A549 (cell line): ENCODE results near the gene MT2A. TPM values are rescaled to one million over a fixed set of nuclear protein-coding genes. Genes with fewer than 3 reads are reported as not detected.

Experiments
- ATAC-seq, 2 experiments: fragments of 200-7000 bp in 1 of 2; fragments of >200 bp in 1 of 2; cut with Nextera tagmentation in 1 of 2; cut with Tn5 transposase in 1 of 2; 3 replicates each; pipeline versions ENCODE4 v1.8.0 to v1.9.1; 2018 to 2020; ENCODE audit warnings: mild to moderate bottlenecking in 1 of 2, moderate library complexity in 1 of 2
- CTCF ChIA-PET: fragments of 300-600 bp; sonication (Branson Sonifier 250); formaldehyde crosslinking; extraction: SDS; loops from one replicate; lab custom pipeline; 2021; ENCODE audit warnings: antibody characterized with exemption, inconsistent platforms; lab: Yijun Ruan, JAX
- POLR2A ChIA-PET: fragments of 350-600 bp; formaldehyde crosslinking; extraction: SDS; loops from one replicate; lab custom pipeline; 2021; ENCODE audit warnings: antibody characterized with exemption, inconsistent platforms; lab: Yijun Ruan, JAX
- DNase-seq, 2 experiments: peaks; one replicate each; pipeline versions ENCODE4 v3.0.0 to v3.0.0-alpha.2; 2011 to 2016; ENCODE audit warnings: low read depth in 1 of 2, low spot score in 1 of 2
- FAIRE-seq: peaks from 2 replicates; lab custom pipeline; 2011; peaks lifted over from hg19 to GRCh38; lab: Jason Lieb, UNC
- H3K27ac ChIP-seq, 2 experiments: fragments of >200 bp; sonication (Bioruptor Twin); formaldehyde crosslinking; 3 replicates each; pipeline ENCODE4 v1.5.1; 2016 to 2017
- H3K4me1 ChIP-seq: fragments of >200 bp; sonication (Bioruptor Twin); formaldehyde crosslinking; 3 replicates; pipeline ENCODE4 v1.6.1; 2016
- H3K4me2 ChIP-seq: fragments of >200 bp; sonication (Bioruptor Twin); formaldehyde crosslinking; 3 replicates; pipeline ENCODE4 v1.6.1; 2016
- H3K4me3 ChIP-seq: fragments of >200 bp; sonication (Bioruptor Twin); formaldehyde crosslinking; 3 replicates; pipeline ENCODE4 v1.5.1; 2016
- H3K9me3 ChIP-seq: fragments of >200 bp; sonication (Bioruptor Twin); formaldehyde crosslinking; 3 replicates; pipeline ENCODE4 v1.6.1; 2016
- BCL3 ChIP-seq: fragments of >200 bp; sonication (Bioruptor Twin); formaldehyde crosslinking; IDR thresholded peaks from 3 replicates; pipeline ENCODE4 v1.6.1; 2016
- CBX2 ChIP-seq: fragments of 200-600 bp; sonication (generic); IDR thresholded peaks from 2 replicates; pipeline ENCODE4 v1.6.1; 2016; ENCODE audit warnings: low read depth, mild to moderate bottlenecking, borderline replicate concordance
- CBX8 ChIP-seq: fragments of 200-600 bp; sonication (generic); IDR thresholded peaks from 2 replicates; pipeline ENCODE4 v1.6.1; 2016
- CEBPB ChIP-seq, 2 experiments: fragments of >200 bp in 1 of 2; sonication (Bioruptor Twin) in 1 of 2; formaldehyde crosslinking in 1 of 2; IDR thresholded peaks; 2 replicates each; pipeline ENCODE4 v1.6.1; 2012 to 2016
- FOSL2 ChIP-seq, 2 experiments: fragments of 450-650 bp in 1 of 2; fragments of >200 bp in 1 of 2; sonication (Bioruptor Twin) in 1 of 2; formaldehyde crosslinking; IDR thresholded peaks; 2 replicates each; pipeline versions ENCODE4 v1.5.0 to v1.6.1; 2016 to 2020; ENCODE audit warnings: mild to moderate bottlenecking in 1 of 2, moderate library complexity in 1 of 2
- GATA3 ChIP-seq: IDR thresholded peaks from 2 replicates; pipeline ENCODE4 v1.6.1; 2012; ENCODE audit warnings: borderline replicate concordance
- HEYL ChIP-seq: fragments of 250-450 bp; sonication (Bioruptor Pico); IDR thresholded peaks from 2 replicates; pipeline ENCODE4 v1.8.0; 2021; ENCODE audit warnings: mild to moderate bottlenecking, moderate library complexity
- HOXB13 ChIP-seq: fragments of 250-450 bp; sonication (Bioruptor Pico); IDR thresholded peaks from 2 replicates; pipeline ENCODE4 v1.5.0; 2020; ENCODE audit warnings: low read depth, mild to moderate bottlenecking, moderate library complexity
- JUN ChIP-seq, 2 experiments: fragments of >200 bp; sonication (Bioruptor Twin); formaldehyde crosslinking; IDR thresholded peaks; 2 replicates in 1 of 2; 3 replicates in 1 of 2; pipeline ENCODE4 v1.6.1; 2016 to 2017
- MAFK ChIP-seq: fragments of 450-650 bp; IDR thresholded peaks from 2 replicates; pipeline ENCODE4 v1.6.1; 2014; ENCODE audit not compliant: partially characterized antibody
- MAZ ChIP-seq: fragments of 150-350 bp; IDR thresholded peaks from 2 replicates; pipeline ENCODE4 v1.6.1; 2014; ENCODE audit warnings: antibody characterized with exemption, low read depth, low read length, borderline replicate concordance
- NPAS2 ChIP-seq: fragments of 250-450 bp; sonication (Bioruptor Pico); IDR thresholded peaks from 2 replicates; pipeline ENCODE4 v1.8.0; 2022; ENCODE audit warnings: mild to moderate bottlenecking, moderate library complexity, borderline replicate concordance
- NR3C1 ChIP-seq: fragments of >200 bp; sonication (Bioruptor Twin); formaldehyde crosslinking; IDR thresholded peaks from 3 replicates; pipeline ENCODE4 v1.6.1; 2017
- POLR2A ChIP-seq: IDR thresholded peaks from 2 replicates; pipeline ENCODE4 v1.6.1; 2012; ENCODE audit warnings: mild to moderate bottlenecking, low read length
- POLR2AphosphoS2 ChIP-seq: conservative IDR thresholded peaks from 2 replicates; pipeline ENCODE4 v1.6.1; 2012; ENCODE audit warnings: low read length, improper control_type of control experiment, inconsistent platforms
- RAD21 ChIP-seq, 2 experiments: fragments of >200 bp in 1 of 2; sonication (Bioruptor Twin) in 1 of 2; formaldehyde crosslinking in 1 of 2; IDR thresholded peaks in 1 of 2; conservative IDR thresholded peaks in 1 of 2; 2 replicates in 1 of 2; 3 replicates in 1 of 2; pipeline ENCODE4 v1.6.1; 2012 to 2018; ENCODE audit warnings: inconsistent platforms in 1 of 2
- RARB ChIP-seq: fragments of 250-450 bp; sonication (Bioruptor Pico); IDR thresholded peaks from 2 replicates; pipeline ENCODE4 v1.8.0; 2021; ENCODE audit warnings: mild to moderate bottlenecking, moderate library complexity
- SMC3 ChIP-seq: fragments of >200 bp; sonication (Bioruptor Twin); formaldehyde crosslinking; IDR thresholded peaks from 3 replicates; pipeline ENCODE4 v1.6.1; 2018; ENCODE audit warnings: inconsistent platforms
- SREBF2 ChIP-seq: fragments of 450-650 bp; IDR thresholded peaks from 2 replicates; pipeline ENCODE4 v1.6.1; 2014; ENCODE audit warnings: mild to moderate bottlenecking, moderate library complexity
- ZFP36 ChIP-seq: fragments of 450-650 bp; IDR thresholded peaks from 2 replicates; pipeline ENCODE4 v1.6.1; 2014; ENCODE audit warnings: borderline replicate concordance; ENCODE audit not compliant: partially characterized antibody
- ZNF302 ChIP-seq: fragments of 250-450 bp; sonication (Bioruptor Pico); IDR thresholded peaks from 2 replicates; pipeline ENCODE4 v1.9.0; 2021; ENCODE audit warnings: inconsistent platforms, mild to moderate bottlenecking, moderate library complexity
- WGBS: methylation state at CpG from one replicate; pipeline ENCODE4 v1.1.6; 2017; ENCODE audit errors: missing lambda C conversion rate; 5-methylcytosine and 5-hydroxymethylcytosine counted together
- polyA plus RNA-seq, 4 experiments: library from polyadenylated mRNA; depleted of rRNA in 3 of 4; stranded (reverse); fragments of >200 nt; fragmentation: RNase III in 1 of 4; extraction: RNeasy Plus Mini Kit Qiagen cat#74134 plus additional on column Dnase treatment in 1 of 4; gene quantifications; 2 replicates in 3 of 4; 3 replicates in 1 of 4; pipeline ENCODE4 v1.2.3, GENCODE V29; 2011 to 2017
- TF ChIP-seq, protein P1 (sequence below): fragments of >200 bp; sonication (Bioruptor Twin); formaldehyde crosslinking; IDR thresholded peaks from 3 replicates; pipeline ENCODE4 v1.5.1; 2016
- TF ChIP-seq, protein P2 (sequence below): fragments of 150-350 bp; IDR thresholded peaks from 2 replicates; pipeline ENCODE4 v1.6.1; 2014; ENCODE audit warnings: low read depth, mild to moderate bottlenecking, low read length

The MT2A gene
- polyA plus RNA-seq, 2 of the 4 experiments (the other 2 are of a cell fraction) = 39.1 to 305 TPM

DNA sequence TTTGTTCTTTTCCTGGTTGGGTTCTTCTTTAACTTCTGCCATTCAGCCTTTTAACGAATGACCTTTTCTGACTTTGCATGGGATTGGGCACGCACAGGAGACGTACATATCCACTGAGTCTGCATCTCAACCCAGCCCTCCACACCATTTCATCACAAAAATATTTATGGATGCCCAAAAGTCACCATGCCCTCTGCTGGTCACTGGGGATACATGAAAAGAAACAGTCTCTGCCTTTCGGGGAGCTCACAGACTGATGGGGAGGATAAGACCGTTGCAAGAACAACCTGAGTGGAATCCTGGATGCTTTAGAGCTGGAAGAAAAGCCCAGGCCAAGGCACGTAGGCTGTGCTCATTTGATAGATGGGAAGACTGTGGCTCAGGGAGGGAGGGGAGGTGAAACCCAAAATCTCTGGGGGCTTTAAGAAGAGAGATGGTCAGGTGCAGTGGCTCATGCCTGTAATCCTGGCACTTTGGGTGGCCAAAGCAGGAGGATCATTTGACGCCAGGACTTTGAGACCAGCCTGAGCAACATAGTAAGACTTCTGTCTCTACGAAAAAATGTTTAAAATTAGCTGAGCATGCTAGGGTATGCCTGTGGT is 7.9 kb upstream of the MT2A start:
- no peaks in the 10 kb centered on the region for H3K9me3 ChIP-seq
- peak overlapping the region; percentile 45 for H3K4me2 ChIP-seq
- TF ChIP-seq MAFK = no peak
- no peak for TF ChIP-seq CBX2
- TF ChIP-seq RAD21 (conservative IDR thresholded peaks at IDR 0.05 in 1 of 2, IDR thresholded peaks at IDR 0.05 in 1 of 2) = peak; percentile 68 to 69
- TF ChIP-seq, protein P1, sequence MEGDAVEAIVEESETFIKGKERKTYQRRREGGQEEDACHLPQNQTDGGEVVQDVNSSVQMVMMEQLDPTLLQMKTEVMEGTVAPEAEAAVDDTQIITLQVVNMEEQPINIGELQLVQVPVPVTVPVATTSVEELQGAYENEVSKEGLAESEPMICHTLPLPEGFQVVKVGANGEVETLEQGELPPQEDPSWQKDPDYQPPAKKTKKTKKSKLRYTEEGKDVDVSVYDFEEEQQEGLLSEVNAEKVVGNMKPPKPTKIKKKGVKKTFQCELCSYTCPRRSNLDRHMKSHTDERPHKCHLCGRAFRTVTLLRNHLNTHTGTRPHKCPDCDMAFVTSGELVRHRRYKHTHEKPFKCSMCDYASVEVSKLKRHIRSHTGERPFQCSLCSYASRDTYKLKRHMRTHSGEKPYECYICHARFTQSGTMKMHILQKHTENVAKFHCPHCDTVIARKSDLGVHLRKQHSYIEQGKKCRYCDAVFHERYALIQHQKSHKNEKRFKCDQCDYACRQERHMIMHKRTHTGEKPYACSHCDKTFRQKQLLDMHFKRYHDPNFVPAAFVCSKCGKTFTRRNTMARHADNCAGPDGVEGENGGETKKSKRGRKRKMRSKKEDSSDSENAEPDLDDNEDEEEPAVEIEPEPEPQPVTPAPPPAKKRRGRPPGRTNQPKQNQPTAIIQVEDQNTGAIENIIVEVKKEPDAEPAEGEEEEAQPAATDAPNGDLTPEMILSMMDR = peak; percentile 74
- TF ChIP-seq NR3C1 = no peak
- peak; percentile 80 for TF ChIP-seq SMC3
- no peak for TF ChIP-seq ZNF302 (CRISPR knock-in tag)
- TF ChIP-seq BCL3 = no peak
- TF ChIP-seq, protein P2, sequence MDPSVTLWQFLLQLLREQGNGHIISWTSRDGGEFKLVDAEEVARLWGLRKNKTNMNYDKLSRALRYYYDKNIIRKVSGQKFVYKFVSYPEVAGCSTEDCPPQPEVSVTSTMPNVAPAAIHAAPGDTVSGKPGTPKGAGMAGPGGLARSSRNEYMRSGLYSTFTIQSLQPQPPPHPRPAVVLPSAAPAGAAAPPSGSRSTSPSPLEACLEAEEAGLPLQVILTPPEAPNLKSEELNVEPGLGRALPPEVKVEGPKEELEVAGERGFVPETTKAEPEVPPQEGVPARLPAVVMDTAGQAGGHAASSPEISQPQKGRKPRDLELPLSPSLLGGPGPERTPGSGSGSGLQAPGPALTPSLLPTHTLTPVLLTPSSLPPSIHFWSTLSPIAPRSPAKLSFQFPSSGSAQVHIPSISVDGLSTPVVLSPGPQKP = no peak
- no peak for TF ChIP-seq SREBF2
- TF ChIP-seq RARB = no peak
- TF ChIP-seq POLR2AphosphoS2 = no peak
- no peak for TF ChIP-seq NPAS2 (CRISPR knock-in tag)
- no peak for TF ChIP-seq FOSL2 (IDR thresholded peaks at IDR 0.05)
- TF ChIP-seq FOSL2 (CRISPR knock-in tag; IDR thresholded peaks at IDR 0.05) = no peak
- TF ChIP-seq HEYL (CRISPR knock-in tag) = no peak
- TF ChIP-seq JUN (IDR thresholded peaks at IDR 0.05) = no peak
- TF ChIP-seq, all 56 proteins: peak for 3
- ATAC-seq = peak; percentile 84 to 87
- DNase-seq = peak; percentile 69 to 87
- CTCF ChIA-PET = interaction anchor here (0.6 to 19.7 kb wide), 44 partner anchors 9 to 376 kb away, joined by 3 to 340 read pairs (median 4); partner anchors contain the start of genes MT1A, MT1B, MT1F and MT1X
- Histone ChIP-seq H3K27ac (peak overlapping the region; percentile 34 to 61; a peak in 4 of 6 replicates), H3K4me1 (peaks cover 12% of the 10 kb centered on the region), H3K4me3 (no peak overlapping the region)
- POLR2A ChIA-PET = interaction anchor here (0.6 to 1.0 kb wide), 3 partner anchors 81 to 329 kb away, joined by 3 read pairs; partner anchors contain the start of gene MT1X
- 12% methylated on average over 8 of the region's 8 CpGs for WGBS
- FAIRE-seq = peak; percentile 54

DNA sequence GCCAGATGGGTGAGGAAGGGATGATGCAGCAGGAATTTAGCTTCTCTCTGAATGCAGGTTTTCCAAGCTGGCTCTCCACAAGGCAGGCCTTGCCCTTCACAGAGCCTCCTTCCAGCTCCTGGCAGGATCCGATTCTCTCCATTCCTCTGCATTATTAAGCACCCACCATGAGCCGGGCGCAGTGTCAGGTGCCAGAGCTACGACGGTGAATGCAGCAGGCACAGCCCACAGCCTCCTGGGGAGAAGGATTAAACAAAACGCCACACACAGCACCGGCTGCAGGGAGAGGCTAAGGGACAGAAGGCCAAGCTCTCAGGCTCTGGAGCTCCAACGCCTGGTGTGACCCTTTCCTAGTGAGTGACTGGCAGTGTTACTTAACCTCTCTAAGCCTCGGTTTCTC is 7.1 kb upstream of the MT2A start:
- CTCF ChIA-PET = interaction anchor here (0.7 to 19.7 kb wide), 34 partner anchors 9 to 375 kb away, joined by 3 to 340 read pairs (median 4); partner anchors contain the start of genes MT1A, MT1B, MT1F and MT1X
- FAIRE-seq (no peak), DNase-seq (no peak), ATAC-seq (no peak)
- Histone ChIP-seq H3K4me1 (peaks cover 20% of the 10 kb centered on the region), H3K4me3 (no peak overlapping the region), H3K4me2 (no peak overlapping the region), H3K9me3 (no peaks in the 10 kb centered on the region), H3K27ac (peak overlapping the region; percentile 34 to 61; a peak in 4 of 6 replicates)
- no peak for TF ChIP-seq ZFP36
- TF ChIP-seq HOXB13 = no peak
- no peak for TF ChIP-seq GATA3
- no peak for TF ChIP-seq CEBPB (IDR thresholded peaks at IDR 0.05)
- no peak for TF ChIP-seq POLR2A
- no peak for TF ChIP-seq CBX8
- TF ChIP-seq MAZ = no peak
- POLR2A ChIA-PET = interaction anchor here (0.5 to 1.0 kb wide), 2 partner anchors 101 to 269 kb away, joined by 3 read pairs; no protein-coding TSS in a partner anchor
- WGBS = 67% methylated on average over 9 of the region's 9 CpGs
